K562 (cell line): ENCODE data around the gene TRIM23. TPM values are rescaled to one million over a fixed set of nuclear protein-coding genes. Genes with fewer than 3 reads are reported as not detected.

Experiments used
- C11orf30 ChIP-seq: fragments of 450-650 bp; IDR thresholded peaks from 2 replicates; pipeline ENCODE4 v1.6.1; 2016; ENCODE audit warnings: low read depth, mild to moderate bottlenecking
- CHD2 ChIP-seq: IDR thresholded peaks from 2 replicates; pipeline ENCODE4 v1.6.1; 2011; ENCODE audit warnings: low read depth, low read length
- CLOCK ChIP-seq: fragments of 250-450 bp; sonication (Bioruptor Pico); IDR thresholded peaks from 2 replicates; pipeline ENCODE4 v1.4.0; 2020; ENCODE audit warnings: mild to moderate bottlenecking, moderate library complexity, borderline replicate concordance
- E2F4 ChIP-seq: sonication (generic); formaldehyde crosslinking; IDR thresholded peaks from 2 replicates; pipeline ENCODE4 v1.8.0; 2022; ENCODE audit warnings: mild to moderate bottlenecking, low read depth, missing genetic modification reagents
- HES1 ChIP-seq: fragments of 450-650 bp; IDR thresholded peaks from 2 replicates; pipeline ENCODE4 v1.6.1; 2016; ENCODE audit warnings: low read depth, mild to moderate bottlenecking, moderate library complexity
- HNRNPLL ChIP-seq: fragments of 200-400 bp; formaldehyde crosslinking; IDR thresholded peaks from 2 replicates; pipeline ENCODE4 v1.6.1; 2017; ENCODE audit warnings: low read length, low read depth, mild to moderate bottlenecking; ENCODE audit not compliant: poor library complexity, severe bottlenecking
- HSF4 ChIP-seq: fragments of 250-450 bp; sonication (Bioruptor Pico); IDR thresholded peaks from 2 replicates; pipeline ENCODE4 v2.1.2; 2022; ENCODE audit warnings: mild to moderate bottlenecking, moderate library complexity, borderline replicate concordance
- MNT ChIP-seq, 2 experiments: fragments of 450-650 bp; conservative IDR thresholded peaks; 2 replicates each; pipeline ENCODE4 v1.6.1; 2017; ENCODE audit warnings: mild to moderate bottlenecking in 2 of 2, moderate library complexity in 2 of 2
- RFX1 ChIP-seq: fragments of 450-650 bp; IDR thresholded peaks from 2 replicates; pipeline ENCODE4 v1.6.1; 2016; ENCODE audit warnings: mild to moderate bottlenecking, moderate library complexity
- SMARCE1 ChIP-seq: fragments of 450-650 bp; IDR thresholded peaks from 2 replicates; pipeline ENCODE4 v1.7.1; 2016; ENCODE audit warnings: mild to moderate bottlenecking
- SREBF2 ChIP-seq: sonication (generic); formaldehyde crosslinking; IDR thresholded peaks from 2 replicates; pipeline ENCODE4 v1.4.0; 2020; ENCODE audit warnings: mild to moderate bottlenecking, missing genetic modification reagents
- VEZF1 ChIP-seq: fragments of 200-800 bp; sonication (Bioruptor generic); IDR thresholded peaks from 2 replicates; pipeline ENCODE4 v1.6.1; 2017; ENCODE audit warnings: missing genetic modification characterization, missing compliant biosample characterization
- ZBTB12 ChIP-seq: fragments of 250-450 bp; sonication (Bioruptor Pico); IDR thresholded peaks from 2 replicates; pipeline ENCODE4 v1.4.0; 2020
- ZBTB5 ChIP-seq: fragments of 450-650 bp; IDR thresholded peaks from 2 replicates; pipeline ENCODE4 v1.6.1; 2017; ENCODE audit warnings: antibody characterized with exemption
- ZNF121 ChIP-seq: sonication (generic); formaldehyde crosslinking; conservative IDR thresholded peaks from 2 replicates; pipeline ENCODE4 v1.8.0; 2022; ENCODE audit warnings: missing genetic modification reagents
- polyA plus RNA-seq, 8 experiments: library from polyadenylated mRNA; depleted of rRNA in 4 of 8; stranded (reverse) in 5 of 8; unstranded in 3 of 8; fragments of >200 nt; fragmentation: Nextera tagmentation in 2 of 8; fragmentation: Illumina TruSeq in 1 of 8; extraction: Ambion mirVana in 2 of 8; extraction: Trizol in 1 of 8; gene quantifications; 2 replicates each; pipeline versions ENCODE4 v1.2.1 to v1.2.3, GENCODE V29; 2011 to 2014; ENCODE audit warnings: inconsistent platforms in 1 of 8, missing spikeins in 1 of 8
- total RNA-seq, 7 experiments: library from RNA; depleted of rRNA in 6 of 7; stranded (reverse); fragments of >200 nt in 6 of 7; fragmentation: Illumina TruSeq in 2 of 7; extraction: Trizol in 2 of 7; gene quantifications; 2 replicates each; pipeline versions ENCODE4 v1.2.1 to v1.2.3, GENCODE V29; 2011 to 2021; ENCODE audit warnings: low replicate concordance in 1 of 7

TRIM23 gene
- total and polyA plus RNA-seq, 9 of the 15 experiments (the other 6 are each of a cell fraction or from before 2014, with no cell fraction given) = 2.4 to 8.5 (median 4.9) TPM

- TF ChIP-seq CLOCK (CRISPR knock-in tag) (no peak), C11orf30 (peak; percentile 91), ZNF121 (CRISPR knock-in tag) (no peak), ZBTB12 (CRISPR knock-in tag) (no peak), SREBF2 (CRISPR knock-in tag) (no peak), VEZF1 (CRISPR knock-in tag) (peak; percentile 81), CHD2 (no peak), RFX1 (no peak), E2F4 (no peak), SMARCE1 (no peak), ZBTB5 (no peak), HES1 (0 out of 2 replicates have a peak, but pooled peaks have one; percentile 12), HSF4 (CRISPR knock-in tag) (no peak), HNRNPLL (peak; percentile 45), MNT (conservative IDR thresholded peaks at IDR 0.05) (peak; percentile 29 to 63; a peak in 3 of 4 replicates)
Measured at GRCh38 chr5:65624571-65625555, 730 bp upstream of the TRIM23 start, which contains the start of the genes SHLD3 and TRAPPC13 (continued).
